DND-41 (cell line): ENCODE measurements around the gene UVRAG.

Experiments
- ATAC-seq: fragments of 200-7000 bp; cut with Tn5 transposase; 3 replicates; pipeline ENCODE4 v1.9.1; 2021; ENCODE audit warnings: low read depth; ENCODE audit not compliant: insufficient read depth
- DNase-seq: peaks from one replicate; pipeline ENCODE4 v3.0.0-alpha.2; 2020
- H2AFZ ChIP-seq: 2 replicates; pipeline ENCODE4 v1.6.0; 2012; ENCODE audit warnings: low read depth, low read length
- H3K27ac ChIP-seq: 2 replicates; pipeline ENCODE4 v1.5.1; 2012; ENCODE audit warnings: low read length, inconsistent platforms
- H3K27me3 ChIP-seq: fragments of 200-600 bp; sonication (generic); 2 replicates; pipeline ENCODE4 v1.6.0; 2012; ENCODE audit warnings: low read length, mild to moderate bottlenecking, inconsistent platforms; ENCODE audit not compliant: insufficient read depth, poor library complexity
- H3K36me3 ChIP-seq: 2 replicates; pipeline ENCODE4 v1.5.1; 2012; ENCODE audit warnings: low read length, inconsistent platforms; ENCODE audit not compliant: insufficient read depth
- H3K4me1 ChIP-seq: 2 replicates; pipeline ENCODE4 v1.5.1; 2012; ENCODE audit warnings: mild to moderate bottlenecking, low read length; ENCODE audit not compliant: insufficient read depth
- H3K4me2 ChIP-seq: 2 replicates; pipeline ENCODE4 v1.6.0; 2012; ENCODE audit warnings: mild to moderate bottlenecking, moderate library complexity, low read length, inconsistent platforms; ENCODE audit not compliant: insufficient read depth
- H3K4me3 ChIP-seq, 2 experiments: fragments of 200-600 bp in 1 of 2; shearing (Covaris generic) in 1 of 2; 2 replicates each; pipeline ENCODE4 v1.5.1; 2012 to 2016; ENCODE audit warnings: inconsistent platforms in 2 of 2, low read length in 2 of 2, mild to moderate bottlenecking in 2 of 2, low read depth in 1 of 2, moderate library complexity in 1 of 2
- H3K79me2 ChIP-seq: 2 replicates; pipeline ENCODE4 v1.6.0; 2012; ENCODE audit warnings: low read length, inconsistent platforms; ENCODE audit not compliant: insufficient read depth
- H3K9ac ChIP-seq: 2 replicates; pipeline ENCODE4 v1.6.0; 2012; ENCODE audit warnings: low read depth, mild to moderate bottlenecking, inconsistent platforms, low read length, moderate library complexity
- H3K9me3 ChIP-seq: 2 replicates; pipeline ENCODE4 v1.5.1; 2012; ENCODE audit warnings: low read length, moderate library complexity, mild to moderate bottlenecking, inconsistent platforms; ENCODE audit not compliant: insufficient read depth, severe bottlenecking
- H4K20me1 ChIP-seq: 2 replicates; pipeline ENCODE4 v1.6.0; 2012; ENCODE audit warnings: low read length; ENCODE audit not compliant: insufficient read depth
- EZH2 ChIP-seq: IDR thresholded peaks from 3 replicates; pipeline ENCODE4 v1.6.1; 2012; ENCODE audit warnings: borderline replicate concordance, low read depth, mild to moderate bottlenecking, moderate library complexity, low read length, inconsistent platforms; ENCODE audit not compliant: severe bottlenecking
- TF ChIP-seq, protein P1 (sequence below): IDR thresholded peaks from 2 replicates; pipeline ENCODE4 v1.5.1; 2012; ENCODE audit warnings: borderline replicate concordance, low read length, moderate library complexity, mild to moderate bottlenecking; ENCODE audit not compliant: poor library complexity, severe bottlenecking; ENCODE audit errors: extremely low read depth

UVRAG gene

DNA sequence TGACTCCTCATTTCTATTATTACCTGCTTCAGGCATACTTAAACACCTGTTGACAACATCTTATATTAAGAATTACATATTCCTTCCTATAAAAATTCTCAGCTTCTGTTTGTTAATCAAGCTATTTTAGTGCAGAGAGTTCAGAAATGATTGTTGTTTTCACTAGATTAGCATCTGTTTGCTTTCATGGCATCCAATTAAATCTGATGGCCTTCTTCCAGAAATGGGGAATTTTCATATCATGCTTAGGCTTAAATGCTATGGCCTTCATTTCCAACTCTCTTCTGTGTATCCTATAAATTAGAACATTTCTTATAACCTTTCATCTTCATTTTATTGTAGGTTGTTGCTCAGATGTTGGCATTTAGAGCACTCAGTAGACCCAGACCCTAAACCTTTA is 211.3 kb downstream of the UVRAG start:
- H3K9me3 ChIP-seq, result peaks cover 4% of the 10 kb centered on the region
- H3K4me3 ChIP-seq, result no peak overlapping the region
- no peaks in the 10 kb centered on the region for H3K4me1 ChIP-seq
- H3K36me3 ChIP-seq, result peaks cover 4% of the 10 kb centered on the region; the same call in 1 of the 2 replicates
- no peaks in the 10 kb centered on the region for H4K20me1 ChIP-seq
- no peak overlapping the region for H2AFZ ChIP-seq
- no peak overlapping the region for H3K27ac ChIP-seq
- no peaks in the 10 kb centered on the region for H3K79me2 ChIP-seq
- no peak overlapping the region for H3K4me2 ChIP-seq
- no peak overlapping the region for H3K9ac ChIP-seq
- H3K27me3 ChIP-seq, result no peaks in the 10 kb centered on the region
- no peak for ATAC-seq
- no peak for DNase-seq
- TF ChIP-seq, protein P1, sequence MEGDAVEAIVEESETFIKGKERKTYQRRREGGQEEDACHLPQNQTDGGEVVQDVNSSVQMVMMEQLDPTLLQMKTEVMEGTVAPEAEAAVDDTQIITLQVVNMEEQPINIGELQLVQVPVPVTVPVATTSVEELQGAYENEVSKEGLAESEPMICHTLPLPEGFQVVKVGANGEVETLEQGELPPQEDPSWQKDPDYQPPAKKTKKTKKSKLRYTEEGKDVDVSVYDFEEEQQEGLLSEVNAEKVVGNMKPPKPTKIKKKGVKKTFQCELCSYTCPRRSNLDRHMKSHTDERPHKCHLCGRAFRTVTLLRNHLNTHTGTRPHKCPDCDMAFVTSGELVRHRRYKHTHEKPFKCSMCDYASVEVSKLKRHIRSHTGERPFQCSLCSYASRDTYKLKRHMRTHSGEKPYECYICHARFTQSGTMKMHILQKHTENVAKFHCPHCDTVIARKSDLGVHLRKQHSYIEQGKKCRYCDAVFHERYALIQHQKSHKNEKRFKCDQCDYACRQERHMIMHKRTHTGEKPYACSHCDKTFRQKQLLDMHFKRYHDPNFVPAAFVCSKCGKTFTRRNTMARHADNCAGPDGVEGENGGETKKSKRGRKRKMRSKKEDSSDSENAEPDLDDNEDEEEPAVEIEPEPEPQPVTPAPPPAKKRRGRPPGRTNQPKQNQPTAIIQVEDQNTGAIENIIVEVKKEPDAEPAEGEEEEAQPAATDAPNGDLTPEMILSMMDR, result no peak
- TF ChIP-seq EZH2, result no peak

DNA sequence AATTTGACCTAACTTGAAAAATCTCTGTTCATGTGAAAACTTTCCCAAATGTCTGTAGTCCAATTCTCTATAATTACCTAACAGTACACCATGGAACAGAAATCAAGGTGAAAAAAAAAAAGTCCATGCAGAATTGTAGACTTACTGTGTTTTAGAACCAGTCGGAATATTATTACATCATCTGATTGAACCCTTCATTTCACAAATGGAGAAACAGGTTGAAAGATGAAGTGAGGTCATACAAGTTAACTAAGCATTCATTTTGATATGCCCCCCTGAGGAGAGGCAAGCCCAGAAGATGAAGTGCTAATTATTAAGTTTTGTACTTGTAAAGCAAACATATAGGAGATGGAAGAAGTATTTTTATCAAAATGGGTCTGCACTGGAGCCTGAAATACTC is 211.9 kb downstream of the UVRAG start:
- no peak for TF ChIP-seq EZH2
- TF ChIP-seq, protein P1, result no peak
- Histone ChIP-seq H3K27ac (no peak overlapping the region), H3K27me3 (no peaks in the 10 kb centered on the region), H2AFZ (no peak overlapping the region), H3K4me1 (no peaks in the 10 kb centered on the region), H4K20me1 (no peaks in the 10 kb centered on the region), H3K4me2 (no peak overlapping the region), H3K4me3 (no peak overlapping the region), H3K79me2 (no peaks in the 10 kb centered on the region), H3K9me3 (peaks cover 4% of the 10 kb centered on the region), H3K36me3 (peaks cover 4% of the 10 kb centered on the region; the same call in 1 of the 2 replicates), H3K9ac (no peak overlapping the region)
- DNase-seq (no peak), ATAC-seq (no peak)

DNA sequence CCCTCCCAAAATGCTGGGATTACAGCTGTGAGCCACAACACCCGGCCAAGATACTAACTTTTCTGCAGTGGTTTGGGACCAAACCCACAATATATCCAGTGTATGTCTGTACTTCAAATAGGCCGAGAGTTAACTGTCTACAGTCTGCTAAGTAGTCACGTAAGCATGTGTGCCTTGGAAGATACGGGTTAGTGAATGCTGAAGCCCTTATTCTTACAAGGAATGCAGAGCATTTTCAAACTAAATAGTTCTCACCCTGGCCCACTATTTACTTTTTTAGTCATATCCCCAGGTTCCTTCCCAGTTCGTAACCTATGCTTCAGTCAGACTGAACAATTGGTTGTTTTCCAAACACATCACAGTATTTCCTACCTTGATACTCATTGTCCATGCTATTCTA is 215.3 kb downstream of the UVRAG start:
- H3K36me3 ChIP-seq, result peaks cover 4% of the 10 kb centered on the region; the same call in 1 of the 2 replicates
- no peak for TF ChIP-seq EZH2
- TF ChIP-seq, protein P1, result no peak
- ATAC-seq, result no peak

More for the DNA sequence above, 215.3 kb downstream of the UVRAG start:
- no peak overlapping the region for H3K27ac ChIP-seq
- no peak for DNase-seq
- H3K79me2 ChIP-seq, result no peaks in the 10 kb centered on the region
- no peaks in the 10 kb centered on the region for H3K4me1 ChIP-seq
- H3K4me2 ChIP-seq, result no peak overlapping the region
- H3K4me3 ChIP-seq, result no peak overlapping the region
- H2AFZ ChIP-seq, result no peak overlapping the region
- no peaks in the 10 kb centered on the region for H3K27me3 ChIP-seq
- no peaks in the 10 kb centered on the region for H4K20me1 ChIP-seq
- H3K9me3 ChIP-seq, result peaks cover 4% of the 10 kb centered on the region
- no peak overlapping the region for H3K9ac ChIP-seq
